Activated CD8-positive, alpha-beta memory T cell treated with anti-CD3 and anti-CD28 coated beads for 48 hours (primary cell): ENCODE results near the gene ADAD2.
A peak's percentile ranks its signal among the peaks of the same experiment; 100 is the strongest.

ENCODE experiments used
- DNase-seq, 3 experiments: peaks; one replicate each; pipeline ENCODE4 v3.0.0-alpha.2; 2020; ENCODE audit warnings: low read depth in 2 of 3, low spot score in 2 of 3

ADAD2 gene

DNA sequence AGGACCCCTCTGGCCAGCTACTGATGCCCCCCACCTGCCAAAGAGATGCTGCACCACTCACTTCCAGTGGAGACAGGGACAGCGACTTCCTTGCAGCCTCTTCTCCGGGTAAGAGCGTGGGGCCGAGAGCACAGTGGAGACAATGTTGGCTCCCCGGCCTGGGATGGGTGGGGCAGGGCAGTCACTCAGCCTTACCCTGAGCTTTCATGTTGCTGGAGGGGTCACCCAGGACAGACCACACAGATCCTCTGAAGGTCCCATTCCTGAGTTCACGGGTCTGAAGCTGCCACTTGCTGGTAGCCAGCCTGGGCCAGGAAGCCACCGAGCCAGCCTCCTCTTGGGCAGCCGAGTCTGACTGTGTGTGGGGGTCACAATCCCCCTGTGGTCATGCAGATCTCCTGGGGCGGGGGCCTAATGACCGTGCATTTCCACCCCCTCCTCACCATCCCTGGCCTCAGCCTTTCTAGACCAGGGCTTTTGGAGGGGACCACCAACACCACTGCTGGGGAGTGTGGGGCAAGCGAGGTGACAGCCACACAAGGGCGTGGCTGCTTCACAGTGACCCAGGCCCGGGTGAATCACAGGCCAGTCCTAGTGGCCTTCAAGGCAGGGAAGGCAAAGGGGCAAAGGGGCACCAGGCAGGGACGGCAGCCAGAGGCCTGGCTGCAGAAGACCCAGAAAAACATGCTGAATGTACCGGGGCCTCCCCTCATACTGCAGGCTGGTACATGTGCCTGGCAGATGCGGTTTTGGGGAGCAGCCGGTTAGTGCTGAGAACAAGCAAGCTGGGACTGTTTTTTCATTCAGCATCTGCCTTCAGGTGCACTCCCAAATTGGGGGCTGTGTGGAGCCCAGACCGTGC, 14.5 kb upstream of the ADAD2 start:
- DNase-seq = no peak

DNA sequence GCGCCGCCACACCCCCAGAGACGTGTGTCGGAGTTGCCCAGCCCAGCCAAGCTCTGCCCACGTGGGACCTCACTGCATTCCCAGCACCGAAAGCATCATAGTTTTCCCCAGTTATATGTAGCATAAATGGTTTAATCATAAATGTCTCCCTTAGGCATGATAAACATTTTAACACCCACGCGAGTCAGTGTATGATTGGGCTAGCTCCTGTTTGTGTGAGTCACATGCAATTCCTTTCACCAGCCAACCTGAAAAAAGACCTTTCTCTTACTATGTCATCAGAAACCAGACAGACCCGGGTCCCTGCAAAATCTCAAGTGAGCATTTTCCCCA, 13.2 kb upstream of the ADAD2 start:
- DNase-seq = no peak

DNA sequence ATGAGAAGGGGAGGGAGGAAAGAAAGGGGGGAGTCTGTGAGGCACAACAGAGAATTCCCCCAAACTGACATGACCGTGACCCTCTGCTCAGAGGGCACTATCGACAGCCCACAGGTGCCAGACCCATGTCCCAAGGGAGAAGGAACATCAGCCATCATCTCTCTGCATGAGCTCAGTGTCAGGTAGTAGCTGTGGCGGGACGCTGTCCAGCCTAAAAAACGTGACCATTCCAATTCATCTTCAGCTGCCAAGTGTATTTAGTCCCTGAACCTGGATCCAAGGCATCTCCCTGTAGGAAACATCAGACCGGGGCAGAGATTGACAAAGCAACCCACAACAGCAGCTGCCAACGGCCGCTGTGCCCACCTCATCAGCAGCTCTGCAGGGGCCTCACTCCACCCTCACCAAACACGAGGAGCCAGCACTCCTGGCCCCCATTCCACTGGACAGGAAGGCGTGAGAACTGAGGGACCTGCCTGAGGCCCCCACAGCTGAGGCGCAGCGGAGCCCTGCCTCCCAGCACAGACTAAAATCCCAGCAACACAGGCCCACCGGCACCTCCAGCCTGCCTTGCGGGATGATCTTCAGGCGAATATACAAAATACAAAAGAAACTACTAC, 12.7 kb upstream of the ADAD2 start:
- no peak for DNase-seq

DNA sequence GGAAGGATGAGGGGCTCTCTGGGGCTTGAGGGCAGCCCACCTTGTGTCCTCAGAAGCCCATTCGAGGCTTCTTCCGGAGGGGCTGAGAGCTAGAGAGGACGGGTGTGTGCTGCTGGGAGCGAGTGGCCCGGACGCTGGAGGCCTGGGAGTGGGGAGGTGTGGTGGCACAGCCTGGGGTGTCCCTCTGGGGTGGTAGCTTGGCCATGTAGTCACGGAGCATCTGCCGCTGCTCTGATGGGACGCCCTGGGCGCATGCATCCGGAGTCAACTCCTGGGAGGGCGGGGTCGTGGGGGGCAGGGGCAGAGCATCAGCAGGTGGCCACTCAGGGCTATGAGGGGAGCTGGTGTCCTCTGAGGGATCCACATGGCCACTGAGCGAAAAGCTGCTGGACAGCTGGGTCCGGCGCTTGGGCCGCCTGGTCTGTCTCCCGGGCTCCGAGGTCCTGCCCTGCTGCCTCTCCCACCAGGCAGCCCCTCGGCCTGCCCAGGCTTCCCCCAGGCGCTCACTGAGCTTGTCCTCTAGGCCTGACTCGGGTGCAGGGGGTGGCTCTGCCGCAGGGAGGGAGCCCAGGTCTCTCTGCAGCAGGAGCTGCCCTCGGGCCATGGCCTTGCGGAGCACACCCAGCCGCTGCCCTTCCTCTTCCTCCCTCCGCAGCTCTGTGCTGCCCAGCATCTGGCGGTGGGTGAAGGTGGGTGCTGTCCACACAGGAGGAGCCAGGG, 11.9 kb upstream of the ADAD2 start:
- no peak for DNase-seq

DNA sequence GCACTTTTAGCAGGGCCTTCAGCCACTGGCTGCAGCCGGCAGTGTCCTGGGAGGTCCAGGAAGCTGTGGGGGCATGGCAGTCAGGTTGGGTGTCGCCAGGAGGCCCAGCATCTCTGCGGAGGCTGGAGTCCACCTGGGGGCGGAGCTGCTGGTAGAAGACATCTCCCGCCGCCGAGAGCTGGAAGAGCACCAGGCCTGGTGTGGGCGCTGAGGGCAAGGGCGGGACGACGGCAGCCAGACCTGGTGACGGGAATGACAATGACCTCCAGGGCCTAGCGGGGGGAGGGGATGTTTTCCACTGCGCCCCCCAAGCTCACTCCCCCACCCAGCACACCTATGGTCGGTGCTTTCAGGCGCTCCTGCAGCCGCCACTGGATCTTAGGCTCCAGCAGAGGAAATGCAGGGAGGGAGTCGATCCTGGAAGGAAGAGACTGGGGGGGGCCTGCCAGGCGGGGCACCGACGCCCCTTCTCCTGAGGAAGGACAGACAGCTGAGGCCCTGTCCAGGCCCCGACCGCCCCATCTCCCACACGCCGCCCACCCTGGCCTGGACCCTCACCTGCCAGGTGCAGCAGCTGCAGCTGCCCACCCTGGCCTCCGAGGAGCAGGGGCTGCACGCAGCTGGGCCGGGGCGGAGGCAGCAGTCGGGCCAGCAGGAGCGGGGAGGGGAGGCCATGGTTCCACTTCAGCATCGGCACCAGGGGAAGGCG, 11.2 kb upstream of the ADAD2 start:
- no peak for DNase-seq

DNA sequence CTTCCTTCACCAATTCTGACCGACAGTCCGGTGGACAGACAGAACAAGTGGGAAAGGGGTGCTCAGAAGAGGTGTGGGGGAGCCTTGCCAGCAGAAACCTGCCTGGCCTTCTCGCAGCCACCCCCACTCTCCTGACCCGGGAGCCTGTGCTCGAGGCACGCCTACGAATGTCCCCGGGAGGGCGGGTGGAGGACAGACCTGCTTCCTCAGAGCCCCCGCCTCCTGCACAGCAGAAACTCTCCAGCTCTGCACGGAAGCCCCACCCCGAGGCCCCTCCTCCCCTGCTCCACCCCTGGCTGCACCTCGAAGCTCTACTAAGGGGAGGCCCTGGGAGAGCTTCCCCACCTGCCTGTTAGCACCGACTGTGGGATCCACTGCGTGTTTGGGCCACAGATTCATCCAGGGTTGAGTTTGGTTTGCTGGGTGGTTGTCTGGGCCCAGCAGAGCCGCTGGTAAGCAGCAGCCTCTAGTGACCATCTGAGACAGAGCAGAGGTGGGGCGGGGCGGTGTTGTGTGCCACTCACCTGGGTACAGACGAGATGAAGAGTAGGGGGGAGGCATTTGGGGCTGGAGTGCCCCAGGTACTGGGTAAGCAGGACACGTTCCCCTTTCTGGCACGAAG, 10.3 kb upstream of the ADAD2 start:
- DNase-seq = no peak

DNA sequence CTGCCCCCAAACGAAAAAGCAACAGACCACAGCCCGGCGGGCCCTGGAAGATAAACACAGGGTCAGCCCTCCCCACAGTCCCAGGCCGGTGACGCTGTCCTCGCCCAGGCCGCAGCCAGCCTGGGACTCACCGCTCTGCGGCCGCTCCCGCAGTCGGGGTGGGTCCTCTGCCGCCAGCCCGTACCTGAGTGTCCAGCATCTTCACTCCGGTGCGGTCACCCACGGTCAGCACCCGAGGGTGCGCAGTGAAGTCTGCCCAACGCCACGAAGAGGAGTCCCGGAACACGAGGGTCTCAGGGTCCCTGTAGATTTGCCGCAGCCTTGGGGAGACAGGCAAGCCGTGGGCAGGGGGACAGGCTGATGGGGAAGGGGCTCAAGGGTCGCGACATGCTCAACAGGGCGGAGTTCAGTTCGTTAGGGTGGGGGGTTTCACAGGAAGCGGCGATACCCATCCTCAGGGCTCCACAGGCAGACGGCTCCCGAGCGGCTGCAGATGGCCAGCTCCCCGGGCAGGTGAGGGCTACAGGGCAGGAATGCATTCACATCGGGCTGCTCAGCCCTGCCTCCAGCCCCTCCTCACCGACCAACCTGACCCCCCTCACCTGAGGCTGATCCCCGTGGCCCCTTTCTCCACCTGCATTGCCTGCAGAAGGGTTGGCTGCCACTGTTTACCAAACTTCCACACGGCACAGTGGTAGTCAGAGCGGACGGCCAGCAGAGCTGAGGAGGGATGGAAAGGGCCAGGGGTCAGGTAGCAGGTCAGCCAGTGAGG, 9.6 kb upstream of the ADAD2 start:
- no peak for DNase-seq

DNA sequence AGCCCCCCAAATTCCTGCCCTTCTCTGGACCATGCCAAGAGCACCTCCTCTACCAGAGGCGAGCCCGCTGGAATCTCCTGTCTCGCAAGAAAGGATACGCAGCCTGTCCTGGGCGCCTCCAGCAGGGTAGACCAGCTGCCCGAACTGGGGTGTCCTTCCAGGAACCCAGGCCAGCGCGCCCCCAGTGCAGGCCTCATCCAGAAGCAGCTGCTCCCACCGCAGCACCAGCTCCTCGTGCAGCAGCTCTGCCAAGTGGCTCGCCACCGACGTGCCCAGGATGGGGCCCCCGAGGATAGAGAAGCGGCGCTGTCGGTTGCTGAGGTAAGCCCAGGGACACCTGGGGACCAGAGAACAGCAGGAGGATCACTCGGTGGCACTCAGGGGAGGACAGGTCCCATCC, 8.9 kb upstream of the ADAD2 start:
- DNase-seq = no peak

DNA sequence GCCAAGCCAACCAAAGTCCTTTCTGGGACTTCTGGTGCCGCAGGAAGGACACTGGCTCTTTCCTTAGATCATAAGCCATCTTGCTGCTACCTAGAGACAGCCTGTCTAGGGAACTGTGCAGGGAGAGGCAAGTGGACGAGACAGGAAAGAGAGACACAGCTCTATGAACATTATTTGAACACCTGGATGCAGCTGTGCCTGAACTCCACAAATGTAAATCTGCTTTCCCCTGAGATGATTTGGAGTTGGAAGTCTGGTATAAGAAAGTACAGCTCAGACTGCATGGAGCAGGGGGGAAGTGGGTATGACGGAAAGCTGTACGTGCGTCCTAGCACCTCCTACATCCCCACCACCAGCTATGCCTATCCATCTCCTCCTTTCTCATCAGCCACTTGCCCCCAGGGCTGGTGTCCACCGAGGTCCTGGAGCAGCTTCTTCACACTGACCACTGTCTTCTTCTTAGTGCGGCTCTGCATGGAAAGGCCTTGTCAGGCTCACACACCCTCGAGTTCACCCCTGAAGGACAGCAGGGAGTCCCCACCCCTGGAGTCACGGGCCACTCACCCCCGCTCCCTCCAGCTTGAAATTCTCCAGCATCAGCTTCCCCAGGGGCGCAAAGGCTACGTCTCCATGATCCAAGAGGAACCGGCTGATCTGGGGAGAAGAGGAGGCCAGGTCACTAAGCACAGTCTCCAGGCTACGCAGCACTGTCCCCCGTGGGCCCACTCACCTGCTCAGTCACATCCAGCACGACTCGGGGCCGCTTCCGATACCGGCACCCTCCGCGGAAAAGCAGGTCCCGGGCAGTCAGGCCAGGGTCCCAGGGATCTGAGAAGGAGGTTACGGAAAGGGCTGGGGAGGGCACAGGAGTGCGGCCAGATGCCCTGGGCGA, 8.0 kb upstream of the ADAD2 start:
- DNase-seq = no peak

DNA sequence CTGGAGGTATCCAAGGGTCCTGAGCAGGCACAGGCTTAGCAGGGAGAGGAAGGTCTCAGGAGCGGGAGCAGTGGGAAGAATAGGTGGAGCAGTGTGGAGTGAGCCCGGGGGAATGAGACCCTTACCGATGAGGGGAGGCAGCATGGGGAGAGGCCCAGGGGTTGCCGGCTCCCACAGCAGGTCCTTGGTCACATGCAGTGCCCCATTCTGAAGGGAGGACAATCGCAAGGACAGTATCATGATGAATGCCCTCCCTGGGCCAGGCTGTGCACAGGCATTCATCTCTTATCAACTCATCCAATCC, 7.4 kb upstream of the ADAD2 start:
- no peak for DNase-seq

DNA sequence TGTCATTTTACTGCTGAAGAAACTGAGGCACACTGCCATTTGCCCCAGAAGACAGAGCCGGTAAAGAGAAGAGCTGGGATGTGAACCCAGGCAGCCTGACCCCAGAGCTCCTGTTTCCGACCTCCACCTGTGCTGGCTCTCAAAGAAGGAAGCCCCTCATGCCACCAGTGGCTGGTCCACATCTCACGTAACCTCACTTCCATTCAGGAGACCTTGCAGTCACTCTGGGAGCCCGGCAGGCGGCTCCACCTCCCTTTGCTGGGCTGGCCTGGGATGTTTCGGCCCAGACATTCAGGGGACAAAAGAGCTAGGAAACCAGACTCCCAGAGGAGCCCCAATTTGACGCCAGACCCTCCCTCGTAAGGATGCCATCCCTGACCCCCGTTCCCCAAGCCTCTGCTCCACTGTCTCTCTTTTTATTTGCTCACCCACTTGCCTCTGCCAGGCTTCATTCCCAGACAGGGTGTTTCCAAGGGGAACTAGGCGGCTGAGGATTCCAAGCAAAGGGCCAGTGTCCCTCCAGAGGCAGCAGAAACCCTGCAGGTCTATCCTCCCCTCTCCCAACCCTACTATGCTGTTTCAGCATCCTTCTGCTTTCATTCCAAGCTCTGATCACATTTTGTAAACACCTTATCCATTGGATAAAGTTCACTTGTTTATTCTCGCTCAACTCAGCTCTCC, 6.9 kb upstream of the ADAD2 start:
- no peak for DNase-seq

DNA sequence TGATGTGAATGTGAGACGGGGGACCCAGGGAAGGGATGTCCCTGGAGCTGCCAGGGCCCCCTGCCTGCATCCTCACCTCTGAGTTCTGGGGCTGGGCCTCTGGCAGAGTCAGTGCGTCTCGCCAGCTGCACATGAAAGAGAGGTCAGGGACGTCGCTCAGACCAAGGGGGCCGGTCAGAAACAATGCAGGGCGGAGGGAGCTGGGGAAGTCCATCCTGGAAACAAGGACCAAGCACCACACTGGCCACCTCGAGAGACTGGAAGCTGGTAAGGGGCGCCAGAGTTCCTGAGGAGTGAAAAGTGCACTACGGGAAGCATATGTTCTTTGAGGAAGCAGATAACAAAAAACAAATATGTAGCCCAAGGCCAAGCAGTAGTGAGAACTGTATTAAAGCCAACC, 6.2 kb upstream of the ADAD2 start:
- no peak for DNase-seq

DNA sequence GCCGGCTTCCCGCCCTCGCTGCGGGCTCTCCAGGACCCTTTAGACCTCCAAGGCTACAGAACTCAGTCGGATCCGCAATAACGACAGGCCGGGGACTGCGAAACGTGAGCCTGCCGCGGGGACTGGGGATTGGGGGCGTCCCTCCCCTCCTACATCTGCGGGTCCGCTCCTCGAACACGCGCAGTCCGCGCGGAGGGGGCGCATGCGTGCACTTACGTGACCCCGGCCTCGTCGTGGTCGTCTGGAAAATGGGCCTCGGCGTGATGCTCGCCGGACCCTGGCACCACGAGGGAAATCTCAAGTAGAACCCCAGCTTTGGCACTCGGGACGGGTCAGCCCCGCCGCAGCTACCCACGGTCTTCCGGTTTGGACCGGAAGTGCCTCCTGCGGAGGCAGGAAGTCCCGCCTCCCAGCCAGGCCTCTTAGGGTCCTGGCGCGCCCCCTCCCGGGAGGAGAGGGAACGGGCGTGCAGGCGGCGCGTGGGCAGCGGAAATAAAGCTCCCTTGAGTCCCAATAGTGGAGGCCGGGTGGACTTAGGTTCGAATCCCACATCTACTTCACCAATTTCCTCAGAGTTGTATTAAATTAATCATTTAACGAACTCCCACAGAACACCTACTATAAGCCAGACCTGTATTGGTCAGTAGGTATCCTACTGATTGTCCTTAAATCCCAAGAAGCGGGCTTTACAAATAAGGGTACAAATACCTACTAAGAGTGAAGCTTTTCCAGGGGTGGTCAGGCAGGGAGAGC, 4.1 kb upstream of the ADAD2 start, which contains the start of gene TAF1C:
Gene TAF1C, minus strand, starts transcription at position 373 of the 753 bp plus-strand sequence. CDS start 2,069 bp downstream, outside the sequence.
- peak; percentile 76 to 91 (median 85) for DNase-seq

DNA sequence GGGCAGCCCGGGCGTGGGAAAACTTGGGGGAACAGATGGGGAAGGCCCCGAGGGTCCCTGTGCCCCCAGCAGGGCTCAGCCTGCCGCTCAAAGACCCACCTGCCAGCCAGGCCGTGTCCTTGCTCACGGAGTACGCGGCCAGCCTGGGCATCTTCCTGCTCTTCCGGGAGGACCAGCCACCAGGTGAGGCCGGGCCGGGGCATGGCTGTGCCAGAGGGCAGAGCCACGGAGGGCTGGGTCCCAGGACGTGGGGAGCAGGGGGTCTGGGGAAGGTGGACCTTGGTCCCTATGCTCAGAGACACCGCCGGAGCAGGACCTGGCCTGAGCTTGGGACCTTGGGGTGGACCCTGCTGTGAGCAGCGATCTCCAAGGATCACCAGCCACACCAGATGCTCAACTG, 509 bp downstream of the ADAD2 start:
- DNase-seq = no peak

DNA sequence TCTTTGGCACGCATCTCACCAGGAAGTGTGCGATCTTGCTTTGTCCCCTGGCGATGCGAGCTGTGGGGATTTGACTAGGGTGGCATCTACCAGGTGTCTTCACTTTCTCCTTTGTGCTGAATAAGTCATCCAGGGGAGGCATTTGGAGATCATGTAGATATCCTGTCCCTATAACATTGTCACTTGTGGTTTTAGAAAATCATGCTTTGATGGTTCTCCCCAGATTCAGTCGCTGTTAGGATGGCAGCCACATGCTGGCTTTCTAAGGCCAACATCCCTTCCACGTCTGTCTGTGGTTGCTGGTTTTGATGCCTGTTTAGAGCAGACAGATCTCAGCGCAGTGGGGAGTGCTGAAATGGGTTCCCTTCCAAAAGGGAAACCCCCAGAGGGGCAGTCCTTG, 2.5 kb downstream of the ADAD2 start:
- no peak for DNase-seq

DNA sequence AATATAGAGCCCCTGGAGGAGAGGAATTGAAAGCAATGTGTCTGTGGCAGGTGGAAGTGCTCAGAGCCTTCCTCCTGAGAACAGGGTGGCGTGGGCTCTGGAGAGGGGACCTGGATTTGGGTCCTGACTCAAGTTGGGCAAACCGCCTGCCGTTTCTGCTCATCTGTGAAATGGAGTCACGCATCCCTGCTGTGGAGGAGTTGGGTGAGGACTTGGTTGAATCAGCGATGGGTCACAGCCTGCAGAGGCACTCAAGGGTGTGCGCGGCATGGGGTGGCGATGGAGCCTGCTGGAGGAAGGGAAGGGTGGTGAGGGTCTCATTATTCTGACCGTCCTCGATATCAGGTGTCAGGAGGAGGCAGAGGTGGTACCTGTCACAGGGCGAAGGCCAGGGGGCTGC, 3.1 kb downstream of the ADAD2 start:
- DNase-seq = no peak

DNA sequence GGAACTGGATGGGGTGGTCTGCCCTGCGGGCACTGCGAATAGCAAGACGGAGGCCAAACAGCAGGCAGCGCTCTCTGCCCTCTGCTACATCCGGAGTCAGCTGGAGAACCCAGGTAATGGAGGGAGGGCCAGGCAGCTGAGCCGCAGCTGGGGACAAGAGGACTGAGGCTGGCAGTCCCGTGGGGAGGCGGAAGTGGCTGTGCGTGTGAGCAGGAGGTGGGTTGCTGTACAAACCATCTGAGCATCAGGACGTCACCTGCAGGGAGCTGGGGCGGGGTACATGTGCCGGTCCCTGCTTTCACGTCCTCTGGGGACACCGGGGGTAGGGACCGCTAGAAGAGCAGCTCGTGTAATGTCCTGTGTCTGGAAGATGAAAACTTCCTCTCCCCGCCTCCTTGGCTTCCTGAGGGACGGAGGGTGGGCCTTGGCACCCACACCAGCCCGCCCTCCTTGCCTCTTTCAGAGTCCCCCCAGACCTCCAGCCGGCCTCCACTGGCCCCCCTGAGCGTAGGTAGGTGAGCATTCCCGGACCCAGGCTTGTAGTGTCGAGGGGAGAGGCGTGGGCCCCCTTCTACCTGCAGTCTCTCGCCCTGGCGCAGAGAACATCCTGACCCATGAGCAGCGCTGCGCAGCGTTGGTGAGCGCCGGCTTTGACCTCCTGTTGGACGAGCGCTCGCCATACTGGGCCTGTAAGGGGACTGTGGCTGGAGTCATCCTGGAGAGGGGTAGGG, 3.7 kb downstream of the ADAD2 start:
- no peak for DNase-seq
